GM12891 (cell line): ENCODE results near the gene SUPT5H.

ENCODE experiments used
- PAX5 ChIP-seq: IDR thresholded peaks from 2 replicates; pipeline ENCODE4 v1.6.1; 2011; ENCODE audit warnings: low read length, moderate library complexity, mild to moderate bottlenecking; ENCODE audit not compliant: insufficient read depth, severe bottlenecking
- POLR2A ChIP-seq: IDR thresholded peaks from 2 replicates; pipeline ENCODE4 v1.6.1; 2011; ENCODE audit warnings: low read depth, low read length, control low read depth
- POLR2AphosphoS5 ChIP-seq: IDR thresholded peaks from 2 replicates; pipeline ENCODE4 v1.6.1; 2011; ENCODE audit warnings: low read depth, low read length, control low read depth
- POU2F2 ChIP-seq: IDR thresholded peaks from 2 replicates; pipeline ENCODE4 v1.6.1; 2011; ENCODE audit warnings: low read depth, mild to moderate bottlenecking, control low read depth, low read length, moderate library complexity
- SPI1 ChIP-seq: IDR thresholded peaks from 2 replicates; pipeline ENCODE4 v1.6.1; 2011; ENCODE audit warnings: low read depth, low read length, control low read depth
- TAF1 ChIP-seq: IDR thresholded peaks from 2 replicates; pipeline ENCODE4 v1.6.1; 2011; ENCODE audit warnings: low read depth, low read length, control low read depth

GRCh38 chr19:39489756-39490155, 44.4 kb downstream of the SUPT5H start:
- TF ChIP-seq POLR2AphosphoS5 (no peak), POU2F2 (no peak), TAF1 (no peak), POLR2A (no peak), SPI1 (no peak), PAX5 (no peak)
